Activated CD4-positive, alpha-beta T cell treated with anti-CD3 and anti-CD28 coated beads, Interleukin-2, amount 50 U/mL, for 16 hours (primary cell): ENCODE measurements around the gene LRRC3.

Experiments
- DNase-seq: peaks from one replicate; pipeline ENCODE4 v3.0.0-alpha.2; 2020

Gene LRRC3

DNA sequence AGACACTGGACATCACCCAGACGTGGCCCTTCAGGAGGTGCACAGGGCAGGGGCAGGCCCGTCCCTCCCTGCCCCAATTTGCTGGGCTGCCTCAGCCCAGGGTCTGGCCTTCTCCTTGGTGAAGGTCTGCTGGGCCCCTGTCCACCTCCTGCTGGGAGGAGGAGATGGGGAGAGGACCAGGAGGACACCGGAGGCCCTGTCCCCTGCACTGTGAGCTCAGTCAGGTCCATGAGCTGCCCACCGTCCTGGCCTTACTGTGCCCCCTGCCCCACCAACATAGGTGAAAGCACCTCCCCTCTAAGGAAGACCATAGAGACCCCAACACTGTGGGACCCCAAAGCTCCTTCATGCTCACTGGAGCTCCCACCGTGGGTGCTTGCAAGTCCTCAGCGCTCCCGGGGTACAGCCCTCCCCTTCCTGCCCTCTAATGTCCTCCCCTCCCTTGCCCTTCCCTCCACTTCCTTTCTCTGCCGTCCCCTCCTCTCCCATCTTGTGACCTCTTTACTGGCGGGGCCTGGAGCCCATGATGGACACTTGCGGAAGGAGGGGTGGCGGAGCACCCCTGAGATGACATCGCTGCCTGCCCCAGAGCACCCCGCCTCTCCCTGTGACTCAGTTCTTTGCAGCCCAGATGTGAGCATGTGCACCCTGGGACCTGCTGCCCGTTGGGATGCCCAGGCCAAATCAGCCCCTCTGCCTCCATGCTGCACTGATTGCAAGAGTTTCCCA is 4.6 kb downstream of the LRRC3 start:
- DNase-seq, result no peak

DNA sequence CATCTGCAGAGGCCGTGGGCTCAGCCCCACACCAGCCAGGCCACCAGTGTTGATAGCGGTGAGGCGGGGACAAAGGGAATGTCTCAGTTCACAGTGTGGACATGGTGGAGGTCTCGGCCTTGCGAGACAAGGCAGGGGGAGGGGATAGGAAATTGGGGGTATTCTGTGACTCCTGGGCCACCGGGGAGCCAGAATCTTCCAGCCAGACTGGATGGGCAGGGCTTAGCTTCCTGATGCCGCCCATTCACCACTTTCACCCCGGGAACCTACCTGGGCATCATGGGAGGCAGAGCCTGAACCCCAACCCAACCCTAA is 5.1 kb downstream of the LRRC3 start:
- no peak for DNase-seq

DNA sequence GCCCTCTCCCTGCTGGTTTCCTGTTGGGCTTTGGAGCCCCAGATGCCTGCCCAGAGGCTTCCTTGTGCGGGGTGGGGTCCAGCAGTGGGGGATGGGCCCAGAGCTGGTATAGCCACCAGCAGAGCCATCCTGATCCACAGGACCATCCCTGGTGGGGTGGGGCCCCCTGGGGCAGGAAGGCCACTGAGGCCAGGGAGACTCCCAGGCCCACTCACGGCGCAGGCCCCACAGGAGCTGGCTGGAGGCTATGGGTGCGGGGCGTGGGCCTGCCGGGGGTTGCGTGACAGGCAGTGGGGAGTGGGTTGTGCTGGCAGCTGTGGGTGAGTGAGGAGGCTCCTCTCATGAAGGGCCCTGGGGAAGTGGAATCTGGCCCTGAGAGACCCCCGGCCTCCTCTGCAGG is 5.7 kb downstream of the LRRC3 start:
- no peak for DNase-seq

DNA sequence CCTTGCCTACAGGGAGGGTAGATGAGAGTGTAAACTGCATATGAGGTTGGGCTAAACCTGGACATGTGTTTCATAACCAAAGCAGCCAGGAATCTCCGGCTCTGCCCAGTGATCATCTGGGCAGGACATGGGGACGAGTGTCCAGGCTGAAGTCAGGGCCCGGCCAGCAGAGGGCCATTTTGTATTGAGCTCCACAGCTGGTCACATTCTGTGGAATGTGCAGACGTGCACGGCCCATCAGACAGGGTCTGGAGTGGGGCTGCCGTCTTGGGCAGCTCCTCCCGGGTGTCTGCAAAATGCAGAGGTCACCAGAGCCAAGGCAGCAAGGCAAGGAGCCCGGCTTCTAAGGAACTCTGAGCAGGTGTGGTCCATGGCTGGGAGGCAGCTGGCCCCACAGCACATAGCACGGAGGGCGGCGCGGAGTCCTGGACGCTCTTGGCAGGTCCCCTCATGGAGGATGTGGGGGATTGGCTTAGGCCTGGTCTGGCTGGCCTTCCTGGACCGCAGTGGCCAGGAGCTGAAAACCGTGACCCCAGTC is 6.2 kb downstream of the LRRC3 start:
- DNase-seq, result no peak

DNA sequence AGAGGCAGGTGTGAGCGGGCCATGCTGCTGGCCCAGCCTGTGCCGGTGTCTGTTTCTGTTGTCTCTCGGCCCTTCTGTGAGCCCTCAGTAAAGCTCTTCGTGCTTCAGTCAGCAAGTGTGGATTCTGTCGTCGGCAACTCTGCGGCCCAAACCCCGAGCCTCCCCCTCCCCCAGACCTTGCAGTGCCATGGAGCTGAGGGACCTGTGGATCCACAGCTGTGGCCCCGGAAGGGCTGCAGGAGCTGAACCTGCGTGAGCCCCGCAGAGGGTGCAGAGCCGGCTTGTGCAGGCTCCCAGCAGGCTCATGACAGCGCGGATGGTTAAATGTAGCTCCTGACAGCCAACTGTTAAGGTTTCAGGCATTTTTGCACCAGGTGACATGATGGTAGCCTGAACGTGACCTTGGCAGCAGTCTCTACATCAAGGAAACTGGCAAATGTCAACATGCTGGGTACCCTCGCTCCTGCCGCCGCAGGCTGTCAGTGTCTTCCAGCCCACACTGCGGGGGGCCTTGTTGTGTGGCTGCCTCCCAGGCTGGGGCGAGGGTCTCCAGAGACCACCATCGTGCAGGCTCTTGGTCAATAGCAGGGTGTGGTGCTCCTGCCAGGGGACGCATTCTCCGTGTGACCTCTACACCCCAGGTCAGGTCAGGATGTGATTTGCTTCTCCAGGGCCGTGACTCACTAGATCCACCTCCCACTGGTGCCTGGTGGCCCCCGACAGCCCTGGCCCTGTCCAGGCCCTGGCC is 7.0 kb downstream of the LRRC3 start:
- DNase-seq, result no peak

DNA sequence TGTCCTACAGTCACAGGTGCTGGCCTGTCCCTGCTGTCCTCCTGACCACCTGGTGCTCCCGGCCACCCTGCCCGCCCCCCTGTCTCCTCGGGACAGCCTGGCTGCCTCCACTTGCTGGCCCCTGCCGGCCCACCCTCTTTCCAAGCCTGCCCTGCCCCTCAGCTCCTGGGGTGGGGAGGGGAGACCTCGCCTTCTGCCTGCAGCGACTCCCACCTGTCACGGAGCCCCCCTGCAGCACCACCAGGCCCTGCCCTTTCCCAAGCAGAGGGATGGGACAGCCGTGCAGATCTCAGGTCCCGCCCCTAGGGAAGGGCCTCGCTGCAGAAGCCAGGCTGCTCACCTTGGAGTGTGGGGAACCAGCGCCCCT is 7.5 kb downstream of the LRRC3 start:
- DNase-seq, result no peak

DNA sequence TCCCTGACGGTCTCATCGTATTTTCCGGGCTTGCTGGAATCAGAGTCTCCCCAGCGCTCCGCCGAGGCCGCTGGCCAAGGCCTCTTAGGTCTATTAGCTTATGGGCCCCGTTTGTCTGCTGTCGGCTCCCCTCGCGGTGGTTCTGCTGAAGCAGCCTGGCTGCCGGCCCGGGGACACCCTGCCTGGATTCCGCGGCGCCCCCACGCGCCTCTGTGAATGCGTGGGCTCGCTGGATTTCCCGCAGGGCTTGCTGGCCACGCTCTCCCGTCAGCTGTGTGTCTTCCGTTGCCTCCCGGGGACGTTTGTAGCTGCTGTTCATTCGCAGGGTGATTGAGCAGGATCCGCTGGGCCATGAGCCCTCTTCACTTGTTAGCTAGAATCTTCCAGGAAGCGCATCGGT is 8.4 kb downstream of the LRRC3 start:
- no peak for DNase-seq

DNA sequence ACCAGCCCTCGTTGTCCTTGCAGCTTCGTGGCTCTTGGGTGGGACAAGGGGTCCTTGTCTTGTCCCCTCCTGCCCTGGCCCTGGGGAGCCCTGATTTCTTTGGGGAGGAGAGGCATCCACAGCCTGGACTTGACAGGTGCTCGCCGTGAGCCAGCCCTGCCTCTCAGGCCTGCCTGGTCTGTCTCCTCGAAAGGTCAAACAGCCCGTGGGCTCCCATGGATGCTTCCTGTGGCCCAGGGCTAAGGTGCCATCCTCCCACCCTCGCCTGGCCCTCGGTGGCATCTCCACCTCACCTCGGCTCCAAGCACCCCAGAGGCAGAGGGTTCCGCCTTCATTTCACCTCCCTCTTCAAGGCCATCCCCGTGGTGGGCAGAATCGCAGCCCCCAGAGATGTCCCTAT is 9.0 kb downstream of the LRRC3 start:
- no peak for DNase-seq

DNA sequence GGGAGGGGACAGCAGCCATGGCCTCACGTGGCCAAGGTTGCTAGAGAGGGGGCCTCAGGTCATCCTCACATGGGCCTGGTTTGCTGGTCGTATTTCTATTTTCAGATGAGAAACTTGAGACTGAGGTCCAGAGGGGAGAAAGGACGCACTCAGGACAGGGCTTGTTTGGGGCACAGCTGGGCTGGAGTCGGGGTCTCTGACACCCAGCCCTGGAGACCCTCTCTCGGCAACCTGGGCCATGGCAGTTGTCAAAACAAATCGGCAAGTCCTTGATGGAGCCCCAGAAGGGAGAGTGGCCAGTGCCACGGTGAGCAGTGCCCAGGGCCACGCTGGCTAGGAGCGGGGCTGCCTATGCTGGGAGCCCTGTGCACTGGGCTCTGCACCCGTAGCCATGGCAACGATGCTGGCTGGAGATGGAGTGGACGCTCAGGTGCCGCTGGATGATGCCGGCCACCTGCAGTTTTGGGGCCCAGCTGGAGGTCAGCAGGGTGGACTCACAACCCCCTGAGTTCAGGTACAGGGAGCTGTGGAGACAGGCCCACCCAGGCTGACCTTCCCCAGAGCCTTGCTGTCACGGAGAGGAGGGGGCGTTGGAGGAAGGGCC is 11.1 kb downstream of the LRRC3 start:
- DNase-seq, result no peak

DNA sequence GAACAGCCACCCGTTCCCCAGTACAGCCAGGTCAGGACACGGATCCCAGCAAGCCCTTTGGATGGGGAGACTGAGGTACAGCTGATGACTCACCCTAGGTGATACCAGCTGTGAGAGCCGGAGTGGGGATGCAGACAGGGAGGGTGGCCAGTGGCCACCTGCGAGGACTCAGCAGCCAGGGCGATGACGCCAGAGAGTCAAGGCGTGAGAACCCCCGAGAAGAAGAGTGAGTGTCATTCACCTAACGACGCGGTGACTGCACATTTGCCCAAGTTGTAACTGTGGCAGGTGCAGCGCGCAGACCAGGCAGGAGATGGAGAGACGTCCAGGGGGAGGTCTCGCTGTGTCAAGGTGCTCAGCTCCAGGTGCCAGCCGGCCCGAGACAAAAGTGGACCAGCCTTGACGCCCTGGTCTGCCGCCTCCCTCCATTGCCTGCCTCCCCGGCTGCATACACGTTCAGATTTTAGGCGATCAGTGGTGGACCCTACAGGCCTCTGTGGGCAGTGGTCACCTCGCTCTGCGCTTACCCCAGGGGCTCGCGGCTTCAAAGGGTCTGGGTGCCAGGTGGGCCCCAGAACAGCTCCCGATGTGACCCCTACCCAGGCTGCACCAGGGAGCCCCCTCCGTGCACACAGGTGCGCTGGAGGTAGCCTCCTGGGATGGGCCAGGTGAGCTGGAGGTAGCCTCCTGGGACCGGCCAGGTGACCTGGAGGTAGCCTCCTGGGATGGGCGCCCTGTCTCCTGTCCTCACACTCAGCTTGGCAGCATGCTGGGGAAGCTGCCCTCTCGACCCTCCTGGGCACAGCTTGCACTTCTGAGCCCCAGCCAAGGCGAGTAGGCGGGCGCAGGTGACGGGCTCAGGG is 11.9 kb downstream of the LRRC3 start:
- DNase-seq, result no peak

DNA sequence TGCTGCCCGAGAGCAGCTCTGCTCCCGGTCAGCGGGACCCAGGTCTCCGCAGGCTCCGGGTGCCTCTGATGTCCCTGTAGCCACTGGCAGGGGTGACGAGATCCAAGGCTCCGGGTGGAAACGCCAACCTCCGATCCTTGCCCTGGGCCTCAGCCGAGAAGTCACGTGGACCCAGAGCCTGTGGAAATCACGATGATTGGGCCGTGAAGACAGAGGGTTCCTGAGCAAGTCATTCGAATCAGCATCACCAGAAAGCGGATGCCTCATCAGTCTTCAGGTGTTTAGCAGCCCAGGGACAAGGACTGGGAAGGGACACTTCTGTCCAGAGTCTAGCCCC is 12.5 kb downstream of the LRRC3 start:
- no peak for DNase-seq

DNA sequence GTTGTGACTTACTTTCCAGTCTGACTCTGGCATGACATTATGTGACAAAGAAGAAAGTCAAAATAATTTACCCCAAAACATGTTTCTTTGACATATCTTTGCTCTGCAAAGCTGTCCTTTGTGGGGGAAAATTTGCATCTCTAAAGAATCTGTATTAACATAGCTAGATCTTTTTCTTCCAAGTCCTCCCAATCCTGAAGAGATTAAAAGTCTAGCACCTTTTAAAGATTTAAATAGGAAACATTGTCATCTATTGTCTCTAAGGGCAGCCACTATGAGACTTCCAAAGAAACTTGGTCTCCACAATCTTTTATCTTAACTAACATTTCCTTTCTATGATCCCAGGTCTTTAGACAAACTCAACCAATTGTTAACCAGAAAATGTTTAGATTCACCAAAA is 16.0 kb downstream of the LRRC3 start:
- no peak for DNase-seq

DNA sequence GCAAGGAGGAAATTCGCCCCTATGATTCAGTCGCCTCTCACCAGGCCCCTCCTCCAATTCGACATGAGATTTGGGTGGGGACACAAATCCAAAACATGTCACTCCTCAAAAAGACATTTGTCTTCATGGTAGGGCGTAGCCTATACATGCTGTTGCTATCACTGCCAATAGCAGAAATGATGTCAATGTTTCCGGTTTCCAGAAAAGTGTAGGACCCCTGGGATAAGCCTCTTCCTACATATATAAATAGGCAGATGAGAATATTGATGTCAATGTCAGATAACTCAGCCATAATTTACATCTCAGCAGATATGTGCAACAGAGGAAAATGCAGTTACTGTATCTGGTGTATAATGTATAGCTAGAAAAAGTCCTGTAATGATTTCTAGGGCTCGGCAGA is 16.7 kb downstream of the LRRC3 start:
- no peak for DNase-seq

DNA sequence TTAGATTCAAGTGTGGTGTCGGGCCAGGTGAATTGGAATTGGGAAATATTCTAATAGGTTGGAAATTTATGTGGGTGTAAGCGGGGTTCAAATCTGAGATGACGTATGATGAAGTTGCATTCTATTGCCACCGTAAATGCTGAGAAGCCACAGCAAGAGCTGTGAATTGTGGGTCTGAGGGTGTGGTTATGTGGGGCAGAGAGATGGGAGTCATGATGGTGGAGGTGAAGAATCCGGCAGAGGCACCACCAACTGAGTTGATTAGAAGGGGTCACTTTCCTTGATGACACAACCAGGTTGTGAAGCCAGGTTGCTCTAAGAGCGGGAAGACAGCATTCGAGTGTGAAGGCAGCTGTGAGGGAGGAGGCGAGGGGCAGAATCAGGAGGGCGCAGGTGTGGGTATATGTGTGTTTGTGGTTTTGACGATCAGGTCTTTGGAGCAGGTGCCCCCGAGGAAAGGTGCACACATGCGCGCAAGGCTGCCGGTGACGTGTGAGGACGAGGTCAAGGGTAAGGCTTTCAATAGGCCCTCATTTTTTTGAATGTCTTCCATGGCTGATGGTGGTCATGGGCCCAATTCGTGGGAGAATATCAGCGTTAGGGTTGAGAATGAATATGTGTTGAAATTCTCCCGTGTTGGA is 18.7 kb downstream of the LRRC3 start:
- no peak for DNase-seq

DNA sequence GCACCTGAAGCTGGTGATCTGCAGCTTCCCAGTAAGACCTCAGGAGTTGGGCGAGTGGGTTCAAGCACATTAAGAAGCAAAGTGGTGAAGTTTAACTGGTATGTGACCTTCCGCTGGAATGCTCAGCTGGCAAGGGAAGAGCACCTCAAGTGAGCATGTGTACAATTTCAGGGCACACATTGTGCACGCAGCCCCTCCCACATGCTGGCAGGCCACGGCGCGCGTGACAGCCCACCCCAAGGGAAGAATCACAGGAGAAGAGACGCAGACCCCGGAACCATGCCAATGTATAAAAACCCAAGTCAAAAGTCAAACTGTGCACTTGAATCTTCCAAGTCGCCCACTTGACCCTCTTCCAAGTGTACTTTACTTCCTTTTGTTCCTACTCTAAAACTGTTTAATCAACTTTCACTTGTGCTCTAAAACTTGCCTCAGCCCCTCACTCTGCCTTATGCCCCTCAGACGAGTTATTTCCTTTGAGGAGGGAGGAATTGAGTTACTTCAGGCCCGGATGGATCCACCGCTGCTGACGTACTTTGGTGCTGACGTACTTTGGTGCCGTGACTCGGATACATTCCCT is 20.0 kb downstream of the LRRC3 start:
- no peak for DNase-seq

DNA sequence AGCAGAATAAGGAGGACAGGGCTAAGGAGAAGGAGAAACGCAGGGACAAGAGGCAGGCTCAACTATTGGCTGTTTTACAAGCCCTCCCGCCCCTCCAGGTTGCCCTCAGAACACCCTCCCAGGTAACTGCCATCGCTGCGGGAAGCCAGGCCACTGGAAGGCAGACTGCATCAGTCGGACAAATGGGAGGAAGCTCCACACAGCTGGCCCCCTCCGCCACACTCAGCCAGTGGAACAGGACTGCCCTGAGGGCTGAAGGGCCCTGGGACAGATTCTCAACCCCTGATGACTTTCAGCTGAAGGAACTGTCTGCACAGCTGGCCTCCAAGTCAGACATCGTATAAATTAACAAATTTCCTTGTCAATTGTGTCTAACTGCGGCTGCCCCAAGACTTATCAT is 21.8 kb downstream of the LRRC3 start:
- no peak for DNase-seq

DNA sequence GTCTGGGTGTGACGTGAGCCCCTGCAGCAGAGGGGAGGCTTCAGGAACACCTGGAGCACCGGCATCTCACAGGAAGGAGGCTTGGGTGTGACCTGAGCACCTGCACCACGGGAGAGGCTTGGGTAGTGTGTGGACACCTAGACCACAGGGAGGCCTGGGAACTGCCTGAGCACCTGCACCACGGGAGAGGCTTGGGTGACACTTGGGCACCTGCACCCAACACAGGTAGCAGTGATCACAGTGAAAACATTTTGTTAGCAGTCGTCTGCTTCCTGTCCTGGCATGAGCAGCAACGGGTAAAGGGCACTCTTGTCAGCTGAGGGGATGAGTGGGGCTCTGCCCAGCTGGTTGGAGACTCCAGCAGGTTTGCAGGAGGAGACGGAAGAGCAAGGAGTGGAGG is 22.4 kb downstream of the LRRC3 start:
- no peak for DNase-seq

DNA sequence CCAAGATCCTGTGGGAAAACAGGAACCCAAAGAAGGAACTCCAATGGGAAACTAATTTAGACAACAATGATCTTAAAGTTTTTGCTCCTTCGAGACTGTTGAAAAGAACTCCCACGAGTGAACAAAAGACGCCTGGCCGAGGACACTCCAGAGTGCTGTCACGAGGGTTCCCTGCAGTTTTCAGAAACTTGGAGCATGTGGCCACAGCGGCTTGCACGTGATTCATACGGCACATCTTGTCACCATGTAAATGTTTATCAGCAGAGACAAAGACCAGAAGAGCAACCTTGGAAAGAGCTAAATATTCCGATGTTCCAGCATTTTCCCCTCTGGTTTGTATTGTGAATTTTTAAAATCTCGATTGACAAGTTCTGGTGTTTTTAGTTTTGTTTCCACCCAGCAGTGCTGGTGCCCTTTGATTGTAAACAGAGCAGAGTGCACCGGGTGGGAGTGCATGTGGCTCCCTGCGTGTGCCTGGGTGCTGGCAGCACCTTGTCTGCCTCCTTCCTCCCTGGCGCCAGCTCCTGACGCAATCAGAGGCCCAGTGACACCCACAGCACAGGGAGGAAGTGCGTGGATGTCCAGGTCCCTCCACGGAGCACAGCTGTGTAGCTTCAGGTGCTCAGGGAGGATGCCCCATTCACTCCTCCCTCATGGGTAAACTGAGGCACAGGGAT is 23.0 kb downstream of the LRRC3 start:
- DNase-seq, result no peak

DNA sequence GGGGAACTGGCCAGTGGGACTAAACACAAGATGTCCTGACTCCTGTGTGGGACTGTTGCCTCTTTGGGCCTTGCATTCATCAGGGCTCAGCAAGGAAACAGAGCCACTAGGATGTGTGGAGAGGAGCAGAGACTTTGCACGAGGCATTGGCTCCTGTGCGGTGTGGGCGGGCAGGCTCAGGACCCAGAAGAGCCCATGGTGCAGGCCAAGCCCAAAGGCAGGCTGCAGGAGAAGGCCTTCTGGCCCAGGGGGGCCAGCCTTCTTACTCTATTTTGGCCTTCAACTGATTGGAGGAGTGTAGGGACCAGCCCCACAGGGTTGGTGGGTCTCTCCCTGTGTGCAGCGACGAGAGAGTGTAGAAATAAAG is 23.5 kb downstream of the LRRC3 start:
- DNase-seq, result no peak

DNA sequence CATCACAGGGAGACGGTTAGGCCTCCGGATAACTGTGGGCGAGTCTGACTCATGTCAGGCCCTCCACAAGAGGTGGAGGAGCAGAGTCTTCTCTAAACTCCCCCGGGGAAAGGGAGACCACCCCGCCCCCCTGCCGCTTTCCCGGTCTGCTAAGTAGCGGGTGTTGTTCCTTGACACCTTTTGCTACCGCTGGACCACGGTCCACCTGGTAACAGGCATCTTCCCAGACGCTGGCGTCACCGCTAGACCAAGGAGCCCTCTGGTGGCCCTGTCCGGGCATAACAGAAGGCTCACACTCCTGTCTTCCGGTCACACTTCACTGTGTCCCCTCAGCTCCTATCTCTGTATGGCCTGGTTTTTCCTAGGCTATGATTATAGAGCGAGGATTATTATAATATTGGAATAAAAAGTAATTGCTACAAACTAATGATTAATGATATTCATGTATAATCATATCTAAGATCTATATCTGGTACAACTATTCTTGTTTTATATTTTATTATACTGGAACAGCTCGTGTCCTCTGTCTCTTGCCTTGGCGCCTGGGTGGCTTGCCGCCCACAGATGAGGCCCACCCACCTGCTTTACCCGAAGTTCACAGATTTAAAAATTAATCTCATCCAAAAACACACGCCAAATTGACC is 24.4 kb downstream of the LRRC3 start:
- peak; percentile 49 for DNase-seq
